Activated T-helper 9 cell treated with anti-CD3 and anti-CD28 coated beads, Interleukin-2, amount 50 U/mL, for 16 hours (primary cell): ENCODE measurements around the gene CYP2S1.
"Not testable (repeated sequence)": the region's sequence is repeated elsewhere in the genome, so short reads cannot be mapped to it uniquely, and the experiment has no call there.

Source experiments
- DNase-seq: peaks from one replicate; pipeline ENCODE4 v3.0.0-alpha.2; 2020; ENCODE audit warnings: low read depth

CYP2S1 gene

DNA sequence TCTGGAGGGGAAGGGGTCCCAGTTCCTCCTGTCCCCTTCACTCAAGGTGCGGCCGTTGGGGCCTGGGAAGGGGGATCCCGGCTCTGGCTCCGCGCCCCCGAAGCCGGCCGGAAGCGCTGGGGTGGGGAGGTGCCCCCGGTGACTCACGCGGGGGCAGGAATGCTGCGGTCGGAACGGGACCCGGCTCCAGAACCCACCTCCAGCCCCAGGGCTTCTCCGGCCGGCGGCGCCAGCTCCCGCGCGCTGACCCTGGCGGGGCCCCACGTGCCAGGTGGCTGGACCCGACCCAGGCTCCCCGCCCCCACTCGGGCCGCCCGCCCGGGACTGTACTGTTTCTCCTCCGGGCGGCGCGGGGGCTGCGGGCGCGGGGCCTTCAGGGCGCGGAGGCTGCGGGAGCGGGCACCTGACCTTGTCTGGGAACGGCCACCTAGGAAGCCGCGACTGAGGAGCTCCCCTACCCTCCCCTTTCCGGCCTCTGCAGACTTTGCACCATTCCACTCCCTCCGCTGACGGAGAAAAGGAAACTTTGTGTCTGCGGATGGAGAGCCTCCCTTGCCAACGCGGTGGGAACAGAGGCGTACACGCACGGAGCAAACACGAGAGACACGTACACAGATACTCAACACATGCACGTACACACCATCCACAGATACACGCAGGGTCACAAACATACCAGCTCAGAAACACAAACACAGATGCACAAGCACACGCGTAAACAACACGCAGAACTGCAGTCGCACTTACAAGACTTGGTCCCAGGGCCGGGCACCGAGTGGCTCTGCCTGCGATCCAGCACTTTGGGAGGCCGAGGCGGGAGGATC is 33.2 kb downstream of the CYP2S1 start:
- DNase-seq, result peak; percentile 16

DNA sequence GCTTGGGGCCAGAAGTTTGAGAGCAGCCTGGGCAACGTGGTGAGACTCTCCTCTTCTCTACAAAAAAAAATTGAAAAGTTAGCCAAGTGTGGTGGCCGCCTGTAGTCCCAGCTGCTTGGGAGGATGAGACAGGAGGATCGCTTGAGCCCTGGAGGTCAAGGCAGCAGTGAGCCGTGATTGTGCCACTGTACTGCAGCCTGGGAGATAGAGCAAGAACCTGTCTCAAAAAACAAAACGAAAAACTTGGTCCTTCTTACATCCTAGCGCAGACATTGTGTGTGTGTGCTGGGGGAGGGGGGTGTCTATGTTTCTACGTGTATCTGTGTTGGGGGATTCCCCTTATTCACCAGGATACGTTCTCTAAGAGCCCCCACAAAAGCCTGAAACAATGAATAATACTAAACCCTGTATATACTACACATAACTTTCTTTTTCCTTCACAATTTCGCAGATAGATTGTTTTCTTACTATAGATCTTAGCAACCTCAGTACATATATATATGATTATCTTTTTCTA is 33.9 kb downstream of the CYP2S1 start:
- no peak for DNase-seq

DNA sequence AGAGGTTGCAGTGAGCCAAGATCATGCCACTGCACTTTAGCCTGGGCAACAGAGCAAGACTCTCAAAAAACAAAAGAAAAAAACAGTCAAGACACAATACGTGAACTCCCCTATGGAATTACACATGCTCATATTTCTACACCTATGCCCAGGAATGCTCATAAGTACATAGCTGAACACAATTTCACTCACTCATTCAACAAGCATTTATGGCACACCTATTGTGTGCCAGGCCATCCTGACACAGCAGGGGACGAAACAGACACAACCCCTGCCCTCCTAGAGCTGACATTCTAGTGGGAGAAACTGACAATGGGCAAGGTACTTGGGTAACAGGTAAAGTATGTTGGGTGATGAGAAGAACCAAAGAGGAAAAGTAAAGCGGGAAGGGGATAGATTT is 35.5 kb downstream of the CYP2S1 start:
- DNase-seq, result no peak

DNA sequence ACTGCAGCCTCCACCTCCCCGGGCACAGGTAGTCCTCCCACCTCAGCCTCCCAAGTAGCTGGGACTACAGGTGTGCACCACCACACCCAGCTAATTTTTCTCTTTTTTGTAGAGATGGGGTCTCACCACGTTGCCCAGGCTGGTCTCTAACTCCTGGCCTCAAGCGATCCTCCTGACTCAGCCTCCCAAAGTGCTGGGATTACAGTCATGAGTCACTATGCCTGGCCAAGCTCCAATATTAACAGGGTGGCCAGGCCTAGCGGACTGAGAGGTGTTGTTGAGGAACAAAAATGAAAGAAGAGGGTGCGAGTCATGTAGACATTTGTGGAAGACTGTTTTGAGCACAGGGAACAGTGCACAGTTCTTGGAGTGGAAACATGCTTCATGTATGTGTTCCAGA is 36.3 kb downstream of the CYP2S1 start:
- DNase-seq, result not testable (repeated sequence)

DNA sequence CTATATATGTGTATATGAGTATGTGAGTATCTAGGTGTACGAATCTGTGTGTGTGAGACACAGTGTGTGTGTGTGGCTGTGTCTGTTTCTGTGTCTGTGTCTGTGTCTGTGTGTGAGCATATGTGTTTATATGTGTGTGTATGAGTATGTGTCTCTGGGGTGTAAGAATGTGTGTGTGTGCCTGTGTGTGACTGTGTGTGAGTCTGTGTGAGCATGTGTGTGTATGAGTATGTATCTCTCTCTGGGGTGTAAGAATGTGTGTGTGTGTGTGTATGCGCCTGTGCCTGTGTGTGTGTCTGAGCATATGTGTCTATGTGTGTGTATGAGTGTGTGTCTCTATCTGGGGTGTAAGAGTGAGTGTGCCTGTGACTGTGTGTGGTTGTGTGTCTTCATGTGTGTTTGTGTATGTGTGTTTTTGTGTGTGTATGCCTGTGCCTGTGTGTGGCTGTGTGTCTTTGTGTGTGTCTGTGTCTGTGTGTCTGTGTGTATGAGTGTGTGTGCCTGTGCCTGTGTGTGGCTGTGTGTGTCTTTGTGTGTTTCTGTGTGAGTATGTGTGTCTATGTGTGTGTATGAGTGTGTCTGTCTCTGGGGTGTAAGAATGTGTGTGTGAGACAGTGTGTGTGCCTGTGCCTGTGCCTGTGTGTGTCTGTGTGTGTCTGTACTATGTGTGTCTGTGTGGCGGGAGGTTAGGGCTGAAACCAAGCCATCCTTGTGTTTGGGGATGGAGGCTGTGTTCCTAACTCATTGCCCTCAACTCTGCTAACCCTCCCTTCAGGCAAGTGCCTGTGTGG is 37.2 kb downstream of the CYP2S1 start:
- DNase-seq, result no peak

DNA sequence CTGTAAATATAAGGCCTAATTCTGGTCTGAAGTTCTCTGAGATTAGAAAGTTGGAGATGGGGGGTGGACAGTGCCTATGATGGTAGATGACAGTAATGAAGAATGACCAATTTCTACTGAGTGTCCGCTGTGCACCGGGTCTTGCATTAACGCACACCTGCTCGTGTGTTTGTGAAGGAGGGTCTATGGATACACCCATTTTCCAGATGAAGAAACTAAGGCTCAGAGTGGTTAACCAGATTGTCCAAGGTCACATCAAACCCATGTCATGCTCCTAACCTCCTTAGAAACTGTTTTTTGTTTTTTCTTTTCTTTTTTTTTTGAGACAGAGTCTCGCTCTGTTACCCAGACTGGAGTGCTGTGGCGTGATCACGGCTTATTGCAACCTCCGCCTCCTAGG is 39.7 kb downstream of the CYP2S1 start:
- no peak for DNase-seq

DNA sequence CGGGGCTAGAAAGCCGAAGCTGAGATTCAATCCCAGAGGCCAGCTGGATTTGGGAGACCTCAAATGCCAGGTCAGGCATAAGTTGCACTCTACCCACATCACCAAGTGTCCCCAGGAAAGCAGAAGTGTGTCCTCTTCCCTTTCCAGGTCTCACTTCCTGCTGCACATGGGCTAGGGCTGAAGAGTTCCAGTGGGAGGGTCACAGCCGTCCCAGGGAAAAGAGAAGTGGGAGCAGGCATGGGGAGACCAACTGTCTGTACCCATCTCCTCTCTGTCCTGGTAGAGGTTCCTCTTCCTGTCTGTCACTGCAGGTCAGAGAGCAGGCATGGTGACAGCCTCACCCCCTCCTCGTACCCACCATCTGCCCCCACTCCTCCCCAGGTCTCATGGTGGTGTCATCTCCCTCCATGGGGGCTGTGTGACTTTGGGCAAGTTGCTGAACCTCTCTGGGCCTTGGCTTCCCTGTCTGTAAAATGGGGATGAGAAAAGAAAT is 40.8 kb downstream of the CYP2S1 start:
- DNase-seq, result no peak

DNA sequence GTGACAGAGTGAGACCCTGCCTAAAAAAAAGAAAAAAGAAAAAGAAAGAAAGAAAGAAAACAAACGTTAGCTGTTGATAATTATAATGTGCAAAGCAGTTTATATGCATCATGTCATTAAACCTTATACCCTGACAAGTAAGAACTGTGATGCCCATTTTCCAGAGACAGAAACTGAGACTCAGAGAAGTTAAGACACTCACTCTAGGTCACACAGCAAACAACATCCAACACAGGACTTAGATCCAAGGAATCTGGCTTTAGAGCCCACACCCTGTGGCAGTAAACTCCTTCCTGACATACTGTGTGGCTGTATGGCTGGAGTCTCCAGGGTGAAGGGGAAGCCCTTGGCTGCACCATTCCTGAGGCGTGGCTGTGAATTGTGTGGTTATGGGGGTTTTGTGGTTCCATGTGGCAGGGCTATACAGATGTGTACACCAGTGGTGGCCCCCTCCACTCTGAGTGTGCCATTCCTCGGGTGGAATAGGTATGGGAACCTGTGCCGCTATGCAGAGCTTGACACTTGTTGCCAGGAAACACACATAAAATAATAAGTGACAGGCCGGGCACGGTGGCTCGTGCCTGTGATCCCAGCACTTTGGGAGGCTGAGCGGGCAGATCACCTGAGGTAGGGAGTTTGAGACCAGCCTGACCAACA is 41.6 kb downstream of the CYP2S1 start:
- no peak for DNase-seq

DNA sequence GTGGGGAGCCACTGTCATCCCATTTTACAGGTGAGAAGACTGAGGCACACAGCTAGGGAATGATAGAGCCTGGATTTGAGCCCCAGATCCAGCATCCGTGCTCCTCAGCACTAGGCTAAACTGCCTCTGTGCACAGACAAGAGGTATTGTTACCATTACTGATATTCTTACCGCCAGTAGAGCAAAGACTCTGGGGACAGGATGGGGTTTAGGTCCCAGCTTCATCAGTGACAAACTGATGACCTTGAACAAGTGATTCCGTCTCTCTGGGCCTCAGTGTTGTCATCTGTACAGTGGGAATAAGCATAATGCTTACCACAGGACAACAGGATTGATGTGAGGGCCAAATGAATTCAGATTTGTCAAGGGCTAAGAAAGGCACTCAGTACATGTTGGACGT is 42.5 kb downstream of the CYP2S1 start:
- no peak for DNase-seq

DNA sequence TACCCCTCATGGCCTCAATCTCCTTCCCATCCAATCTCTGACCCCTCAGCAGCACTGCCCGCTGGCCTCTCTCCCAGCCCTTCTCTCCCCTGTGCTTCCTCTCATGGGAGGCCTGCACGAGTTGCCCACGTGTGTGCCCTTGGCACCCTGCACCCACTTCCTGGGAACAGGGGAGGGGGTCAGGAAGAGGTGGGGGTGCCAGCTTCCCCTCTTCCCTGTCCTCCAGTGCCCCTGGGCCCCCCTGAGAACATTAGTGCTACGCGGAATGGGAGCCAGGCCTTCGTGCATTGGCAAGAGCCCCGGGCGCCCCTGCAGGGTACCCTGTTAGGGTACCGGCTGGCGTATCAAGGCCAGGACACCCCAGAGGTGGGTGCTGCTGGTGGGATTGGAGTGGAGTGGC is 45.2 kb downstream of the CYP2S1 start:
- no peak for DNase-seq

DNA sequence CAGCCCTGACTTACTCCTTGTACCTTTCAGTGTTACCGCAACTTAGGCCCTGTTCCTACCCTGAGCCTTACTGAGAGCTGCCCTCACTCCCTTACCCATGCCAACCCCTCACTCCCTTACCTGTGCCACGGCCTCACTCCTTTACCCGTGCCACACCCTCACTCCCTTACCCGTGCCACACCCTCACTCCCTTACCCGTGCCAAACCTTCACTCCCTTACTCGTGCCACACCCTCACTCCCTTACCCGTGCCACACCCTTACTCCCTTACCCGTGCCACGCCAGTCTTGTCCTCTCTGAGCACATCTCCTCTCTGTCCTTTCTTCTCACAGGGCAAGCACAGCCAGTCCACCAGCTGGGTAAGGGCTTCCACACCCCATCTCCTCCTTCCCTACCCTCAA is 46.3 kb downstream of the CYP2S1 start:
- DNase-seq, result no peak

DNA sequence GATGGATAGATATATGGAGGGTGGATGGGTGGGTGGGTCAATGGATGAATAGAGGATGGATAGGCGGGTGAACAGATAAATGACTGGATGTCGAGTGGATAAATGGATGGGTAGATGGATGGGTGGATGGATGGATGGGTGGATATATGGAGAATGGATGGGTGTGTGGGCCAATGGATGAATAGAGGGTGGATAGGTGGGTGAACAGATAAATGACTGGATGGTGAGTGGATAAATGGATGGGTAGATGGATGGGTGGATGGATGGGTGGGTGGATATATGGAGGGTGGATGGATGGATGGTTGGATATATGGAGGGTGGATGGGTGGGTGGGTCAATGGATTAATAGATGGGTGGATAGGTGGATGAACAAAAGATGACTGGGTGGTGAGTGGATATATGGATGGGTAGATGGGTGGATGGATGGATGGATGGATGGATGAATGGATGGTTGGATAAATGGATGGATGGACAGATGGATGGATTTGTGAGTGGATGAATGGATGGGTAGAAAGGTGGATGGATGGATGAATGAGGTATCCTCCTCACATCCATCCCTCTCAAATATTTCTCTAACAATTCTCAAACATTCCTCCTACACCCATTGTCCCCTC is 47.0 kb downstream of the CYP2S1 start:
- no peak for DNase-seq

DNA sequence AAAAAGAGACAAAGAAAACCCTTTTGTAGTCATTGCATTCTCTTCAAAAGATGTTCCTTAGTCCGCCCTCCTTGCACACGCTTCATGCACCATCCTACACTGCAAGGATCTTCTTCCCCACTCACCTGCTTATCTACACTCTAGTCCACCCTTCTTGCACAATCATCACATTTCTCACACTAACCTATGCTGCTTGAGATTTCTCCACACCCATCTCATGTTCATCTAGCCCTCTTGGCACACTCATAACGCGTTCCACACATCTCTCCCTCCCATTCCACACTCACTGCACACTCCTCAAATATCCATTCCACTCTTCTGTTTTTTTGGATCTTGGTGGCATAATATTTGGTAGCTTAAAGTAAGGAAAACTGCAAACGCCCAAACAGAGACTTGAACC is 48.8 kb downstream of the CYP2S1 start:
- DNase-seq, result no peak

DNA sequence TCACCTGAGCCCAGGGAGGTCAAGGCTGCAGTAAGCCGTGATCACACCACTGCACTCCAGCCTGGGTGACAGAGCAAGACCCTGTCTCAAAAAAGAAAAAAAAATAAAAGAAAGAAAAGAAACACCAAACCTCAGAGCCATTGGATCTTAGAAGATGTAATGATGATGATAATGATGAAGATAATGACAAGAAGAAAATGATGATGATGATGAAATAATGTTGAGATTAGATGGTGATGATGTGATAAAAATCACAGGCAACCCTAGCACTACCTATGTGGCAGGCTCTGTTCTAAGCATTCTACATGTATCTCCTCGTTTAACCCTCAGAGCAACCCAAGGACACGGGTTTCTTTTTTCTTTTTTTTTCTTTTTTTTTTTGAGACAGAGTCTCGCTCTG is 51.1 kb downstream of the CYP2S1 start:
- no peak for DNase-seq

DNA sequence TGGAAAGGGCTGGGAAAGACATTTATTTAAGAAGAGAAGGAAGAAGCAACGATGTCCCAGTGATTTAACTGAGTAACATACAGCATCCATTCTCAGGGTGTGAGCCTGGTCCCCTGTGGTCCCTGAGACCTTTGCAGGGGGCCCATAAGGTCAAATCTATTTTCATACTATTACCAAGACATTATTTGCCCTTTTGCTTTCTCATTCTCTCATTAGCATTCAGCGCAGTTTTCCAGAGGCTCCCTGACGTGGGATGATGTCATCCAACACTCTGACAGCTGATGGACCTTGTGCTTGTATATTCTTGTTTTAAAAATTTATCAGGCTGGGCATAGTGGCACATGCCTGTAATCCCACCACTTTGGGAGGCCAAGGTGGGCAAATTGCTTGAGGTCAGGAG is 52.8 kb downstream of the CYP2S1 start:
- no peak for DNase-seq

DNA sequence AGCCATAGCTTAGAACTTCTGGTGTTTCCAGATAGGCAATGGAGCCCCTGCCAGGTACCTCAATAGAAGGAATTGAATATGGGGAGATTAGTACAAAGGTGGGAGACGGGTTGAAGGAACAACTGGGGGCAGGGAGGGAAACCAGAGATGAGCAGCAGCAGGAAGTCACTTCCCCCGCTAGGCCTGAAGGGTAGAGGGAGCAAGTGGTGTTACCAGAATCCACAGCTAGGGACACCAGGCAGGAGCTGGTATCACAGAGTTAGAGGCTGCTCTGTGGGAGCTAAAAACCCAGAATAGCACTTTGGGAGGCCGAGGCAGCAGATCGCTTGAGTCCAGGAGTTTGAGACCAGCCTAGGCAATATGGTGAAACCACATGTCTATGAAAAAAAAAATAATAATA is 55.9 kb downstream of the CYP2S1 start:
- DNase-seq, result no peak

DNA sequence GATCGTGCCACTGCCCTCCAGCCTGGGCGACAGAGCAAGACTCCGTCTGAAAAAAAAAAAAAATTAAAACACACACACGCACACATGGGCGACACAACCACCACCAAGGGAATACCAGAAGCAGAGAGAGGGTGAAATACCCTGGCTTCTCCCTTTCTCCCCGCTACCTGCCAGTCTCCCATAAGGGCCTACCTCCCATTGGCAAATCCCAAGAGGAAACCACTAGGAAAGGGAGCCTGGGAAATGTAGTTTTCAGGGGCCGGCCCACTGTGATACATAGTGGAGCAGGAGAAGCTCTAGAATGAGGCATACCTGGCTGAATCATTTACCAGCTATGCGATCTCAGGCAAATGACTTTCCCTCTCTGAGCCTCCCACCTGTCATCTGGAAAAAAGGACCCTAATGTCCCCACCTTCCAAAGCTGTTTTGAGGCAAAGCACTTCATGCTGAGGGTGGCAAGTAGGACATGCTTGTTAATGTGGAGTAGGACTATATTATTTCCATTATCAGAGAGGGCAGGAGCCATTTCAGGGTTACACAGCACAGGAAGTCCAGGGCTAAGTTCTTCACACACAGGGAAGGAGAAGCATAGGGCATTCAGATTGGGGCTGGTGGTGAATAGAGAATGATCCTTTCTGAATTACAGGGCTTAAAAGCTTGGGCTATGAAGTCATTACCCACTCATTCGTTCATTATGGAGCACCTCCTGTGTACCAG is 56.8 kb downstream of the CYP2S1 start:
- no peak for DNase-seq

DNA sequence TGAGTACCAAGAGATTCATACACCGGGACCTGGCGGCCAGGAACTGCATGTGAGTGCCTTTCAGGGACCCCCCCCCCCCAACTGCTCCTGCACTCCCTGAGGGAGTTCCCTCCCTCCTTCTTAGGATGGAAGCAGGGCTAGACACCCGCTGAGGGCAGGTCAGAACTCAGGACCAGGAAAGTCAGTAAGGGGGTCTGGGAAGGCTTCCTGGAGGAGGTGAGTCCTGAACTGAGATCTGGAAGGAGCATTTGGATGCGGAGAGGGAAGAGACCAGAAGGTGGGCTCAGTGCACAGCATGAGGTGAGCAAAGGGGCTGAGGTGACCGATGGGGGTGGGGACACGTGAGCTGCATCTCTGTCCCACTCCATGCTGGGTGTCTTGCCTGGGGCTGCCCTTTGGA is 60.6 kb downstream of the CYP2S1 start:
- DNase-seq, result no peak

DNA sequence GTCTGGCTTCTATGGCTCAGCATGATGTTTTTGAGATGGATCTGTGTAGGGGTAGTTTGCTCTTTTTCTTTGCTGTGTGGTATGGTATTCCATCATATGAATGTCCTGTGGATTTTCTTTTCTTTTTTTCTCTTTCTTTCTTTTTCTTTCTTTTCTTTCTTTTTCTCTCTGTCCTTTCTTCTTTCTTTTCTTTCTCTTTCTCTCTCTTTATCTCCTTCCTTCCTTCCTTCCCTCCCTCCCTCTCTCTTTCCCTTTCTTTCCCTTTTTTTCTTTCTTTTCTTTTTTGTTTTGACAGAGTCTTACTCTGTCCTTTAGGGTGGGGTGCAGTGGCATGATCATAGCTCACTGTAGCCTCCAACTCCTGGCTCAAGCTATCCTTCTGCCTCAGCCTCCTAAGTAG is 62.2 kb downstream of the CYP2S1 start:
- no peak for DNase-seq
